Sigmoid colon (tissue), 7 donors: ENCODE data around the gene MECR. TPM values are rescaled to one million over a fixed set of nuclear protein-coding genes. Genes with fewer than 3 reads are reported as not detected.

Experiments used
- DNase-seq: peaks from one replicate; pipeline ENCODE4 v3.0.0-alpha.2; 2019
- H3K27ac ChIP-seq, 4 donors: fragments of 200-600 bp; sonication (generic); one replicate each; pipeline ENCODE4 v1.5.1; 2016 to 2019; ENCODE audit warnings: mild to moderate bottlenecking in 1 of 4
- H3K27me3 ChIP-seq, 3 donors: fragments of 200-600 bp; sonication (generic); one replicate each; pipeline ENCODE4 v1.5.1; 2019; ENCODE audit warnings: mild to moderate bottlenecking in 1 of 3
- H3K36me3 ChIP-seq, 4 donors: fragments of 200-600 bp; sonication (generic); one replicate each; pipeline ENCODE4 v1.5.1; 2016 to 2019
- H3K4me1 ChIP-seq, 4 donors: fragments of 200-600 bp; sonication (generic); one replicate each; pipeline ENCODE4 v1.5.1; 2017 to 2019
- H3K4me3 ChIP-seq, 4 donors: fragments of 200-600 bp; sonication (generic); one replicate each; pipeline ENCODE4 v1.5.1; 2017 to 2019; ENCODE audit warnings: mild to moderate bottlenecking in 2 of 4, moderate library complexity in 1 of 4
- H3K9me3 ChIP-seq, 4 donors: fragments of 200-600 bp in 3 of 4; sonication (generic) in 3 of 4; one replicate each; pipeline versions ENCODE4 v1.5.1 to v1.6.1; 2013 to 2019
- CTCF ChIP-seq, 4 experiments: fragments of 450-650 bp in 3 of 4; fragments of 200-600 bp in 1 of 4; IDR thresholded peaks; one replicate each; pipeline ENCODE4 v1.5.1; 2016 to 2019; ENCODE audit warnings: antibody characterized with exemption in 4 of 4, mild to moderate bottlenecking in 3 of 4, moderate library complexity in 2 of 4
- EP300 ChIP-seq, 4 donors: sonication (generic); formaldehyde crosslinking; IDR thresholded peaks; one replicate each; pipeline ENCODE4 v1.6.1; 2017; ENCODE audit warnings: antibody characterized with exemption in 4 of 4
- POLR2A ChIP-seq, 2 donors: fragments of 450-650 bp; IDR thresholded peaks; one replicate each; pipeline ENCODE4 v1.6.1; 2016; ENCODE audit warnings: antibody characterized with exemption in 2 of 2, mild to moderate bottlenecking in 2 of 2, moderate library complexity in 2 of 2
- POLR2AphosphoS5 ChIP-seq, 4 donors: sonication (generic); formaldehyde crosslinking; IDR thresholded peaks; one replicate each; pipeline ENCODE4 v1.6.1; 2017; ENCODE audit warnings: antibody characterized with exemption in 4 of 4
- WGBS, 2 donors: extraction: QIAGEN DNeasy Blood & Tissue Kit; methylation state at CpG; one replicate each; pipeline ENCODE4 v1.1.7; 2013; 5-methylcytosine and 5-hydroxymethylcytosine counted together
- intact Hi-C: fragments of 100-400 bp; cut with DNase I; formaldehyde crosslinking; loops from one replicate; pipeline ENCODE4 v1.15.1; 2023
- polyA plus RNA-seq, 3 donors: library from polyadenylated mRNA; stranded (reverse); fragments of 200-250 nt; gene quantifications; one replicate each; pipeline ENCODE4 v1.2.3, GENCODE V29; 2013
- total RNA-seq, 4 donors: library from RNA; depleted of rRNA; stranded (reverse); fragments of >200 nt; gene quantifications; one replicate each; pipeline ENCODE4 v1.1.0, GENCODE V29; 2016
- donor health status: healthy with polysubstance abuse.
- donor health status: Bipolar disorder and iron deficiency.
- donor health status: healthy.

MECR gene
- total RNA-seq (10 to 100 TPM in 3 of 4 donors, 1 to 10 TPM in 1; 9.2 to 26.6 (median 18.5) TPM), polyA plus RNA-seq (10 to 100 TPM; 10.4 to 17.7 (median 12.6) TPM)

- intact Hi-C loops: no loop called here
- Histone ChIP-seq H3K4me1 (peaks cover 0 to 16% (median 12%) of the 10 kb centered on the region in 4 donors), H3K27ac (peak within 1 kb of the TSS; percentile 78 to 81 (median 78)), H3K4me3 (peak within 1 kb of the TSS; percentile 68 to 77 (median 72)), H3K36me3 (peaks cover 0 to under 1% (median 0%) of the 10 kb centered on the region in 4 donors), H3K9me3 (no peaks in the 10 kb centered on the region), H3K27me3 (no peaks in the 10 kb centered on the region)
- peak; percentile 43 to 85 (median 79) for TF ChIP-seq POLR2AphosphoS5 (IDR thresholded peaks at IDR 0.05)
- TF ChIP-seq POLR2A (IDR thresholded peaks at IDR 0.05): peak; percentile 40 to 54
- TF ChIP-seq EP300 (IDR thresholded peaks at IDR 0.05): peak in 1 of 4 donors; percentile 33
- no peak for TF ChIP-seq CTCF (IDR thresholded peaks at IDR 0.05)
- WGBS, 2 donors: 2 to 3% methylated on average over 52 of the region's 52 CpGs
- DNase-seq: peak; percentile 96
Measured at GRCh38 chr1:29230553-29231378, at the start of gene MECR. Gene MECR (minus strand): TSS chr1:29230934. CDS start chr1:29230906, 28 bp downstream.

GRCh38 chr1:29279951-29280391, 49.2 kb upstream of the MECR start:
- Histone ChIP-seq H3K9me3 (no peaks in the 10 kb centered on the region), H3K27ac (no peak overlapping the region), H3K4me3 (no peak overlapping the region), H3K27me3 (no peaks in the 10 kb centered on the region), H3K36me3 (peaks cover 0 to 25% (median 0%) of the 10 kb centered on the region in 4 donors), H3K4me1 (peaks cover 0 to 8% (median 0%) of the 10 kb centered on the region in 4 donors)
- intact Hi-C loops: no loop called here
- 95 to 96% methylated on average over 11 of the region's 11 CpGs for WGBS, 2 donors
- no peak for DNase-seq
- TF ChIP-seq CTCF (IDR thresholded peaks at IDR 0.05): no peak
- no peak for TF ChIP-seq POLR2A (IDR thresholded peaks at IDR 0.05)
- no peak for TF ChIP-seq POLR2AphosphoS5 (IDR thresholded peaks at IDR 0.05)
- TF ChIP-seq EP300 (IDR thresholded peaks at IDR 0.05): no peak

- 95 to 96% methylated on average over 13 of the region's 13 CpGs for WGBS, 2 donors
- no peaks in the 10 kb centered on the region for H3K9me3 ChIP-seq
- intact Hi-C loops: no loop called here
- H3K27me3 ChIP-seq: no peaks in the 10 kb centered on the region
- TF ChIP-seq POLR2AphosphoS5 (IDR thresholded peaks at IDR 0.05): no peak
- H3K36me3 ChIP-seq: peaks cover 0 to 25% (median 0%) of the 10 kb centered on the region in 4 donors
- no peak for DNase-seq
- no peak overlapping the region for H3K27ac ChIP-seq
- H3K4me1 ChIP-seq: peaks cover 0 to 8% (median 0%) of the 10 kb centered on the region in 4 donors
- H3K4me3 ChIP-seq: no peak overlapping the region
Measured at GRCh38 chr1:29279406-29279805, 48.7 kb upstream of the MECR start.

GRCh38 chr1:29278124-29278523, 47.4 kb upstream of the MECR start:
- H3K4me1 ChIP-seq: peaks cover 0 to 2% (median 0%) of the 10 kb centered on the region in 4 donors
- intact Hi-C loops: no loop called here
- no peaks in the 10 kb centered on the region for H3K27me3 ChIP-seq
- WGBS, 2 donors: 55 to 66% methylated on average over 3 of the region's 3 CpGs
- peaks cover 0 to 25% (median 0%) of the 10 kb centered on the region in 4 donors for H3K36me3 ChIP-seq
- DNase-seq: no peak
- H3K9me3 ChIP-seq: no peaks in the 10 kb centered on the region
- TF ChIP-seq EP300 (IDR thresholded peaks at IDR 0.05) (no peak), POLR2AphosphoS5 (IDR thresholded peaks at IDR 0.05) (no peak), CTCF (IDR thresholded peaks at IDR 0.05) (no peak)
- no peak overlapping the region for H3K27ac ChIP-seq
- H3K4me3 ChIP-seq: no peak overlapping the region

- DNase-seq: peak; percentile 20
- no peak for TF ChIP-seq POLR2AphosphoS5 (IDR thresholded peaks at IDR 0.05)
- TF ChIP-seq CTCF (IDR thresholded peaks at IDR 0.05): no peak
- no peak for TF ChIP-seq EP300 (IDR thresholded peaks at IDR 0.05)
- no peak for TF ChIP-seq POLR2A (IDR thresholded peaks at IDR 0.05)
- Histone ChIP-seq H3K4me1 (peaks cover 0 to 18% (median 10%) of the 10 kb centered on the region in 4 donors), H3K27me3 (no peaks in the 10 kb centered on the region), H3K36me3 (peaks cover 0 to 27% (median 0%) of the 10 kb centered on the region in 4 donors), H3K9me3 (no peaks in the 10 kb centered on the region), H3K27ac (no peak overlapping the region), H3K4me3 (no peak overlapping the region)
- intact Hi-C loops: no loop called here
- WGBS, 2 donors: 92 to 94% methylated on average over 14 of the region's 14 CpGs
Measured at GRCh38 chr1:29275435-29275834, 44.7 kb upstream of the MECR start.
